K562 (cell line): ENCODE measurements around the gene FPGS. TPM values are rescaled to one million over a fixed set of nuclear protein-coding genes. Genes with fewer than 3 reads are reported as not detected.

Experiments
- ATF4 ChIP-seq: fragments of 450-650 bp; formaldehyde crosslinking; IDR thresholded peaks from 2 replicates; pipeline ENCODE4 v1.4.0; 2022; ENCODE audit warnings: mild to moderate bottlenecking, moderate library complexity
- BRD4 ChIP-seq: fragments of 200-600 bp; sonication (generic); IDR thresholded peaks from 2 replicates; pipeline ENCODE4 v1.6.1; 2017; ENCODE audit warnings: inconsistent platforms
- CBX5 ChIP-seq: IDR thresholded peaks from 2 replicates; pipeline ENCODE4 v1.6.1; 2014; ENCODE audit warnings: low read depth, borderline replicate concordance
- ETV6 ChIP-seq, 3 experiments: fragments of 150-350 bp in 1 of 3; sonication (generic) in 1 of 3; formaldehyde crosslinking in 1 of 3; IDR thresholded peaks; 2 replicates each; pipeline versions ENCODE4 v1.6.1 to v1.8.0; 2014 to 2022; ENCODE audit warnings: borderline replicate concordance in 2 of 3, low read depth in 2 of 3, antibody characterized with exemption in 1 of 3, low read length in 1 of 3, mild to moderate bottlenecking in 1 of 3, missing genetic modification reagents in 1 of 3
- ILF3 ChIP-seq: fragments of 450-650 bp; IDR thresholded peaks from 2 replicates; pipeline ENCODE4 v1.6.1; 2018; ENCODE audit warnings: antibody characterized with exemption, mild to moderate bottlenecking, moderate library complexity, borderline replicate concordance
- JUND ChIP-seq, 2 experiments: IDR thresholded peaks; 2 replicates in 1 of 2; 3 replicates in 1 of 2; pipeline ENCODE4 v1.6.1; 2011; ENCODE audit warnings: borderline replicate concordance in 2 of 2, low read depth in 2 of 2, low read length in 2 of 2, improper control_type of control experiment in 1 of 2, missing biosample characterization in 1 of 2, missing genetic modification characterization in 1 of 2, missing genetic modification reagents in 1 of 2
- MEF2A ChIP-seq: IDR thresholded peaks from 2 replicates; pipeline ENCODE4 v1.6.1; 2011; ENCODE audit warnings: low read depth, mild to moderate bottlenecking, low read length, moderate library complexity; ENCODE audit not compliant: control insufficient read depth
- MEIS2 ChIP-seq: fragments of 450-650 bp; IDR thresholded peaks from 2 replicates; pipeline ENCODE4 v1.6.1; 2014; ENCODE audit warnings: mild to moderate bottlenecking; ENCODE audit not compliant: partially characterized antibody
- POLR2A ChIP-seq: fragments of 450-650 bp; conservative IDR thresholded peaks from 2 replicates; pipeline ENCODE4 v1.6.1; 2016
- PTBP1 ChIP-seq: fragments of 200-400 bp; formaldehyde crosslinking; IDR thresholded peaks from 2 replicates; pipeline ENCODE4 v1.6.1; 2017; ENCODE audit warnings: low read depth, low read length
- RBFOX2 ChIP-seq: fragments of 200-400 bp; formaldehyde crosslinking; IDR thresholded peaks from 2 replicates; pipeline ENCODE4 v1.6.1; 2017; ENCODE audit warnings: low read depth, mild to moderate bottlenecking, low read length, moderate library complexity
- RBM34 ChIP-seq: fragments of 200-400 bp; formaldehyde crosslinking; IDR thresholded peaks from 2 replicates; pipeline ENCODE4 v1.6.1; 2018; ENCODE audit warnings: low read length, borderline replicate concordance; ENCODE audit not compliant: insufficient read depth
- RFX7 ChIP-seq: fragments of 250-450 bp; sonication (Bioruptor Pico); IDR thresholded peaks from 2 replicates; pipeline ENCODE4 v1.5.1; 2021; ENCODE audit warnings: mild to moderate bottlenecking
- SAP30 ChIP-seq: fragments of 200-600 bp; sonication (generic); IDR thresholded peaks from 2 replicates; pipeline ENCODE4 v1.6.1; 2012; ENCODE audit warnings: borderline replicate concordance, low read depth, mild to moderate bottlenecking, moderate library complexity, low read length, control low read depth, inconsistent platforms; ENCODE audit not compliant: insufficient read depth, poor library complexity, severe bottlenecking
- SRSF7 ChIP-seq: fragments of 200-400 bp; formaldehyde crosslinking; optimal IDR thresholded peaks from 2 replicates; pipeline ENCODE3; 2017; ENCODE audit warnings: mild to moderate bottlenecking, low read depth, low read length
- STAT6 ChIP-seq: sonication (generic); formaldehyde crosslinking; IDR thresholded peaks from 2 replicates; pipeline ENCODE4 v1.8.1; 2023; ENCODE audit warnings: mild to moderate bottlenecking, missing genetic modification reagents
- TEAD1 ChIP-seq, 2 experiments: fragments of 450-650 bp in 1 of 2; sonication (generic) in 1 of 2; formaldehyde crosslinking; IDR thresholded peaks; 2 replicates each; pipeline versions ENCODE4 v1.4.0 to v1.8.0; 2020 to 2022; ENCODE audit warnings: mild to moderate bottlenecking in 2 of 2, missing genetic modification reagents in 1 of 2
- U2AF1 ChIP-seq: fragments of 200-400 bp; formaldehyde crosslinking; optimal IDR thresholded peaks from 2 replicates; pipeline ENCODE3; 2017; ENCODE audit warnings: mild to moderate bottlenecking, low read depth, low read length, moderate library complexity
- ZNF140 ChIP-seq: fragments of 250-450 bp; sonication (Bioruptor Pico); IDR thresholded peaks from 2 replicates; pipeline ENCODE4 v1.8.0; 2021; ENCODE audit warnings: moderate library complexity, mild to moderate bottlenecking, inconsistent platforms
- ZNF444 ChIP-seq: fragments of 250-450 bp; sonication (Bioruptor Pico); IDR thresholded peaks from 2 replicates; pipeline ENCODE4 v1.4.0; 2020; ENCODE audit warnings: mild to moderate bottlenecking, moderate library complexity
- ZNF644 ChIP-seq: fragments of 200-800 bp; sonication (Bioruptor generic); IDR thresholded peaks from 2 replicates; pipeline ENCODE4 v1.6.1; 2016; ENCODE audit warnings: low read depth, missing genetic modification characterization, missing compliant biosample characterization
- polyA plus RNA-seq, 8 experiments: library from polyadenylated mRNA; depleted of rRNA in 4 of 8; stranded (reverse) in 5 of 8; unstranded in 3 of 8; fragments of >200 nt; fragmentation: Nextera tagmentation in 2 of 8; fragmentation: Illumina TruSeq in 1 of 8; extraction: Ambion mirVana in 2 of 8; extraction: Trizol in 1 of 8; gene quantifications; 2 replicates each; pipeline versions ENCODE4 v1.2.1 to v1.2.3, GENCODE V29; 2011 to 2014; ENCODE audit warnings: inconsistent platforms in 1 of 8, missing spikeins in 1 of 8
- total RNA-seq, 7 experiments: library from RNA; depleted of rRNA in 6 of 7; stranded (reverse); fragments of >200 nt in 6 of 7; fragmentation: Illumina TruSeq in 2 of 7; extraction: Trizol in 2 of 7; gene quantifications; 2 replicates each; pipeline versions ENCODE4 v1.2.1 to v1.2.3, GENCODE V29; 2011 to 2021; ENCODE audit warnings: low replicate concordance in 1 of 7
- TF ChIP-seq, protein P1 (sequence below): sonication (generic); formaldehyde crosslinking; IDR thresholded peaks from 2 replicates; pipeline ENCODE4 v1.8.0; 2022; ENCODE audit warnings: mild to moderate bottlenecking, missing genetic modification reagents

Gene FPGS
- total and polyA plus RNA-seq, 9 of the 15 experiments (the other 6 are each of a cell fraction or from before 2014, with no cell fraction given): 0.84 to 86.4 (median 59.2) TPM

- TF ChIP-seq POLR2A (no peak), ATF4 (no peak), RBM34 (no peak), ILF3 (no peak), ZNF140 (CRISPR knock-in tag) (no peak), RBFOX2 (peak; percentile 53; the same call in 1 of the 2 replicates), MEIS2 (peak; percentile 8), TEAD1 (CRISPR knock-in tag; IDR thresholded peaks at IDR 0.05) (no peak), SAP30 (no peak), PTBP1 (0 out of 2 replicates have a peak, but pooled peaks have one; percentile 16), ETV6 (IDR thresholded peaks at IDR 0.05; ENCODE audit: borderline replicate concordance in 1 of 2, low read depth in 2 of 2, low read length in 1 of 2) (no peak), ETV6 (CRISPR knock-in tag; IDR thresholded peaks at IDR 0.05; ENCODE audit: borderline replicate concordance) (no peak), MEF2A (no peak), STAT6 (CRISPR knock-in tag) (no peak), CBX5 (no peak), ZNF444 (CRISPR knock-in tag) (no peak), U2AF1 (no peak), RFX7 (CRISPR knock-in tag) (no peak), SRSF7 (no peak), JUND (IDR thresholded peaks at IDR 0.05; ENCODE audit: borderline replicate concordance, low read depth, low read length) (peak; percentile 33), JUND (tag; IDR thresholded peaks at IDR 0.05; ENCODE audit: borderline replicate concordance, low read depth, low read length) (0 out of 3 replicates have a peak, but pooled peaks have one; percentile 10), BRD4 (no peak), ZNF644 (tag) (no peak)
- TF ChIP-seq, protein P1, sequence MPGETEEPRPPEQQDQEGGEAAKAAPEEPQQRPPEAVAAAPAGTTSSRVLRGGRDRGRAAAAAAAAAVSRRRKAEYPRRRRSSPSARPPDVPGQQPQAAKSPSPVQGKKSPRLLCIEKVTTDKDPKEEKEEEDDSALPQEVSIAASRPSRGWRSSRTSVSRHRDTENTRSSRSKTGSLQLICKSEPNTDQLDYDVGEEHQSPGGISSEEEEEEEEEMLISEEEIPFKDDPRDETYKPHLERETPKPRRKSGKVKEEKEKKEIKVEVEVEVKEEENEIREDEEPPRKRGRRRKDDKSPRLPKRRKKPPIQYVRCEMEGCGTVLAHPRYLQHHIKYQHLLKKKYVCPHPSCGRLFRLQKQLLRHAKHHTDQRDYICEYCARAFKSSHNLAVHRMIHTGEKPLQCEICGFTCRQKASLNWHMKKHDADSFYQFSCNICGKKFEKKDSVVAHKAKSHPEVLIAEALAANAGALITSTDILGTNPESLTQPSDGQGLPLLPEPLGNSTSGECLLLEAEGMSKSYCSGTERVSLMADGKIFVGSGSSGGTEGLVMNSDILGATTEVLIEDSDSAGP (CRISPR knock-in tag): no peak
Measured at GRCh38 chr9:127779136-127779981, 23.3 kb upstream of the FPGS start (continued).
